Glutamatergic neuron (in vitro differentiated cells): ENCODE measurements around the gene B3GALT4. TPM values are rescaled to one million over a fixed set of nuclear protein-coding genes. Genes with fewer than 3 reads are reported as not detected.

Experiments used
- DNase-seq: peaks from one replicate; pipeline ENCODE4 v3.0.0; 2022
- H3K27ac Mint-ChIP-seq: one replicate; pipeline ENCODE4 v1.8.0; 2020; ENCODE audit warnings: mild to moderate bottlenecking, mixed read lengths, inconsistent platforms; ENCODE audit not compliant: unreplicated experiment
- H3K27me3 Mint-ChIP-seq: one replicate; pipeline ENCODE4 v1.8.0; 2020; ENCODE audit warnings: mild to moderate bottlenecking, moderate library complexity, mixed read lengths, inconsistent platforms; ENCODE audit not compliant: unreplicated experiment
- H3K36me3 Mint-ChIP-seq: one replicate; pipeline ENCODE4 v1.8.0; 2020; ENCODE audit warnings: mild to moderate bottlenecking, mixed read lengths, inconsistent platforms; ENCODE audit not compliant: unreplicated experiment
- H3K4me1 Mint-ChIP-seq: one replicate; pipeline ENCODE4 v1.8.0; 2020; ENCODE audit warnings: mild to moderate bottlenecking, low read depth, mixed read lengths, inconsistent platforms; ENCODE audit not compliant: unreplicated experiment
- H3K4me3 Mint-ChIP-seq: one replicate; pipeline ENCODE4 v1.8.0; 2020; ENCODE audit warnings: mild to moderate bottlenecking, mixed read lengths, inconsistent platforms; ENCODE audit not compliant: unreplicated experiment
- H3K9me3 Mint-ChIP-seq: one replicate; pipeline ENCODE4 v1.8.0; 2020; ENCODE audit warnings: mild to moderate bottlenecking, moderate library complexity, mixed read lengths, inconsistent platforms; ENCODE audit not compliant: unreplicated experiment
- CTCF ChIP-seq: fragments of 200-600 bp; sonication (generic); IDR thresholded peaks from one replicate; pipeline ENCODE4 v1.5.0; 2021; ENCODE audit not compliant: partially characterized antibody, unreplicated experiment
- total RNA-seq: library from RNA; stranded (reverse); fragmentation: NEBNext Ultra II Directional; extraction: Animal tissue kit (Norgen Biotek cat#: 25700); gene quantifications from one replicate; pipeline ENCODE4 v1.2.1, GENCODE V29; 2021; ENCODE audit not compliant: unreplicated experiment

B3GALT4 gene
- total RNA-seq, 1 donor from 2014 or later: 8.6 TPM

- no peak for DNase-seq
- Mint-ChIP-seq H3K36me3 (no peaks in the 10 kb centered on the region), H3K4me1 (peaks cover 18% of the 10 kb centered on the region), H3K4me3 (peak overlapping the region; percentile 81), H3K9me3 (peaks cover 15% of the 10 kb centered on the region), H3K27ac (peak overlapping the region; percentile 33), H3K27me3 (peaks cover 9% of the 10 kb centered on the region)
- TF ChIP-seq CTCF: no peak
Observed at GRCh38 chr6:33316603-33317418, 39.9 kb downstream of the B3GALT4 start.

GRCh38 chr6:33317419-33317668 is 40.4 kb downstream of the B3GALT4 start:
- DNase-seq: no peak
- Mint-ChIP-seq H3K9me3 (peaks cover 15% of the 10 kb centered on the region), H3K4me1 (peaks cover 23% of the 10 kb centered on the region), H3K27ac (peak overlapping the region; percentile 33), H3K4me3 (peak overlapping the region; percentile 81), H3K36me3 (no peaks in the 10 kb centered on the region), H3K27me3 (peaks cover 10% of the 10 kb centered on the region)
- TF ChIP-seq CTCF: no peak

- Mint-ChIP-seq H3K36me3 (no peaks in the 10 kb centered on the region), H3K4me1 (peaks cover 24% of the 10 kb centered on the region), H3K4me3 (peak within 1 kb of the TSS; percentile 92), H3K27ac (peak within 1 kb of the TSS; percentile 87), H3K27me3 (peaks cover 14% of the 10 kb centered on the region), H3K9me3 (peaks cover 15% of the 10 kb centered on the region)
- no peak for TF ChIP-seq CTCF
- peak; percentile 99 for DNase-seq
Observed at GRCh38 chr6:33317669-33318425, 40.9 kb downstream of the B3GALT4 start, which contains the start of gene ZBTB22. TSS of gene ZBTB22 (minus strand) at chr6:33317744. CDS start at chr6:33316916, 828 bp downstream.

- DNase-seq: no peak
- Mint-ChIP-seq H3K9me3 (peaks cover 17% of the 10 kb centered on the region), H3K36me3 (no peaks in the 10 kb centered on the region)
Observed at GRCh38 chr6:33318426-33319073, 41.6 kb downstream of the B3GALT4 start.

More at GRCh38 chr6:33318426-33319073, 41.6 kb downstream of the B3GALT4 start:
- no peak for TF ChIP-seq CTCF
- H3K4me1 Mint-ChIP-seq: peaks cover 23% of the 10 kb centered on the region
- peak overlapping the region; percentile 92 for H3K4me3 Mint-ChIP-seq
- peak overlapping the region; percentile 87 for H3K27ac Mint-ChIP-seq
- H3K27me3 Mint-ChIP-seq: peaks cover 21% of the 10 kb centered on the region
